HG03520 (cell line): ENCODE measurements around the gene ITM2C.

Experiments used
- ATAC-seq: cut with Tn5 transposase; IDR thresholded peaks from one replicate; pipeline ENCODE4 v1.9.1; 2021; ENCODE audit warnings: mild to moderate bottlenecking, moderate library complexity; ENCODE audit not compliant: unreplicated experiment

ITM2C gene

DNA sequence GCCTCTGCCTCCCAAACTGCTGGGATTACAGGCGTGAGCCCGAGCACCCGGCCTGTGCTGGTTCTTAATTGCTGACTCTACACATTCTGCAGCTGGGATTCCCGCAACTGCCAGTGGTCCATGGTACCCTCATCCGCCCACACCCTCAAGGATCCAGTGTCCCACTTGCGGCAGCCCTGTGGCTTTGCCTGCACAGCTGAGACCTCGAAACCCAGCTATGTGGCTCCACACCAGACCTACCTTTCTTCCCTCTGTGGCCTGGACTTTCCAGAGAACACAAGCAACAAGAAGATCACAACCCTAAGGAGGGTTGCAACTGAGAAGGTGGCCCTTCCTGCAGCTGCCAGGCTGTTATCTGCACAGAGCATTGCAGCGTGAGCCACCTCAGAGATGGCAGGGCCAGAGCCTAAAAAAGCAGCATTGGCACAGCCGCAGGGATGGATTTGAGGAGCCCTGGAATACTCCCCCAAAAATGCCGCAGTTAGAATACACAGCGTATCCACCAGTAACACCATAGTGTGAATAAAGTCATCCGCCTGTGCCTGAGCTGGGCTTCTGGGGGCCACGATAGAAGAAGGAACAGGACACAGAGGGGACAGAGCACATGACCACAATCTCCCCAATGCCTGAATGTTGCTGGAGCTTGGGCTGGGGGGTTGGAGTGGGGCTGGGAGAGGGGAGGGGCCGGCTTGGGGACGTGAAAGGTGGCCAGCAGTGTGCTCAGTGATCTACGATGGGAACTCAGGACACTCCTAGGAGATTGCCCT lies 58.4 kb downstream of the ITM2C start:
- ATAC-seq, result no peak

DNA sequence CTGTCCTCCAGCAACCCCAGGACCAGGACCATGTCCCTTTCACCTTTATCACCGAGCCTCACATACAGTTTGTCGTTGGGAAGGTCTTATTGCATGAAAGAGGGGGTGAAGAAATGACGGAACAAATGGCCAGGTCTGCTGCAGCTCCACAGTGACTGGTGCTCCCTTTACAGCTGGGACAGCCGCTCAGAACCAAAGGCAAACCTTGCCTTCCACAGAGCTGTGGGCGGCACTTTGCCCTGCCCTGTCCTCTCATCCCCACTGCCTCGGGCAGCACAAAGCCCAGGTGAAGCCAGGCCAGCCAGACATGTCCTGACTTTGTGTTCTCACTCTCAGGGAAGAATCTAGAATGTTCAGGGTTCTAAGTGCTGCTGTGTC lies 59.3 kb downstream of the ITM2C start:
- no peak for ATAC-seq

DNA sequence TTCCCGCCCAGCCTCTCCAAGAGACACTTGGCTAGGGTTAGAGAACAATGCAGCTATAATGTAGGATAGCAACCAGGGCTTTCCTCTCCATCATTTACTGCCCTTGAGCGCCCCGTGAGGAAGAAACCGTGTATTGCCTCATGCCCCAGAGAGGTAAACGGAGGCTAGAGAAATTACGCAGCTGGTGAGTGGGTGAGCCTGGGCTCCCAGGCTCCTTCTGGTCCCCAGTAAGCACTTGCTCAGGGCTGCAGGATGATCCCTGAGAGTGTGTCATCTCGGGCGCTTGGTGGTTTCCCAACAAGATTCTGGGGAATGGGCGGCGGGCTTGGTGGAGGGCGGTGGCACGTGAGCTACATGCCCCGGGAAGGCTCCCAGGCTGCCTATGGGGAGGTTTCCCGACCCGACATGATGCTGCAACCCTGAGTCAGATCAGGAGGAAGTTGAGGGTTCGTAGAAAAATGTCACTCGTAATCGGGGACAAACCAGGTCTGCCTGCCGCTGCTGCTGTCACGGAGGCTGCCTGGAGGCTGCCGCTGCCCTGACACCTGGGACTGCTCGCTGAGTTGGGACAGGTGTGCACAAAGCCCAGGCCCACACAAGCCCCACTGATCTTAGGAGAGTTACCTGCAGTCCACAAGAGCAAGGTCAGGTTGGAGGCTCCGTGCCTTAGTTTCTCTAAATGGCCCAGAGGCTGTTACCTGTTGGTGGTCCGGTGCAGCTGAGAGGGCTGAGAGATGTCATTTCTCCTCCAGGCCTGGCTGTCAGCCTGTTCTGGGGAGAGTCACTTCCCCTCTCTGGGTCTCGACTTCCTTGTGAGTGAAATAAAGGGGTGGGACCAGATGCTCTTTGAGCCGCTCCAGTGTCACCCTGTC lies 60.0 kb downstream of the ITM2C start, which contains the start of gene GPR55:
Gene GPR55 (minus strand): TSS at position 773 of the 872 bp plus-strand sequence. CDS start 14,280 bp downstream, outside the sequence.
- ATAC-seq, result peak; percentile 43

DNA sequence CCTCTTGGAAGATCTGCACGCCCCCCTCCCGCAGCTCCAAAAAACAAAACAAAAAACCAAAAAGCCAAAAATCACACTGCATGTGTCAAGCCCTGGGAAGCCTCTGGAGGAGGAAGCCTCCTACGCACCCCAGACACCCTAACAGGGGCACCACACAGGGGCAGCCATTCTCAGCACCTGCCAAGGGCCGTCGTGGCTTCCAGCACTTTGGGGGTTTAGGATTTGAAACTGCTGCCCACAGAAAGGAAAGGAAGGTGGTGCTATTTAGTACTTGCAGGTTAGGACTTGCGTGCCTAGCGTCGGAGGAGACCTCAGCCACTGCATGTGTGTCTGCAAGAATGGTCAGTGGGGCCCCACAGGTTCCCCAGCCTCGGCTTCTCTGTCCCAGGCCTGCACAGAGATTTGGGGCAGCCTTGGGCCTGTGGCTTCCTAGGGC lies 60.7 kb downstream of the ITM2C start:
- peak; percentile 23 for ATAC-seq

DNA sequence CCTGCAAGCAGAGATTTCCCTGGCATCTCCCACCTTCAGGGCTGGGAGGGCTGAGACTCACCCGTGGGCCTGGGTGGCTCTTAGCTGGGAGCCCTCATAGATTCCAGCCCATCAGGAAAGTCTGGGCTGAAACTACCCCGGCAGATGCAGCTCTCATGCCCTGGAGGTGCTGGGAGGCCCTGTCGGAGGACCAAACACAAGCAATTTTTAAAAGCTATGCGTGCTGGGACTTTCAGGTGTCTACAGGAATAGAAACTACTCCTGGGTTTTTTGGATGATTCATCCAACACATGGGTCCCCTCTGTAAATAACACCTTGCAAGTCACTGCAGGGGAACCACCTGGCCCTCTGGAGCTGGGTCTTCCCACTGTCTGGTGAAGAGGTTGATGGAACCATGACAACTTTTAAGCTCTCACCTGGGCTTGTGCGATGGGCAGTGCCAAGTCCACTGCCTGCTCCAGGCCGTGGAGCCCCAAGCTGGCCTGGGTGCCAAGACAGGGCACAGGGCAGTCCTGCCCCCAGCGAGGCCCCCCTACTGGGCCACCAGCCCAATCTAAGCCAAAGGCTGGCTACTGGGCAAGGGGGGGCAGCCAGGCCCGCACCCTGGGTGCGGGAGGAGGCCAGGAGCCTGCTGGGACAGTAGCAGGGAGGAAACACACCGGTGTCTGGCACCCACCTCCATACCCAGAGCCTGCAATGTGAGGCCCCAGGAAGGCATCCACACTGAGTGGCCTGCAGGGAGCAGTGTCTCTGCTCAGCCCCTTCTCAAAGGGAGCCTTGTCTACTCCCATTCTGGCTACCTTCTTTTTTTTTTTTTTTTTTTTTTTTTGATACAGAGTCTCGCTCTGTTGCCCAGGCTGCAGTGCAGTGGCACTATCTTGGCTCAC lies 61.4 kb downstream of the ITM2C start:
- peak; percentile 27 for ATAC-seq

DNA sequence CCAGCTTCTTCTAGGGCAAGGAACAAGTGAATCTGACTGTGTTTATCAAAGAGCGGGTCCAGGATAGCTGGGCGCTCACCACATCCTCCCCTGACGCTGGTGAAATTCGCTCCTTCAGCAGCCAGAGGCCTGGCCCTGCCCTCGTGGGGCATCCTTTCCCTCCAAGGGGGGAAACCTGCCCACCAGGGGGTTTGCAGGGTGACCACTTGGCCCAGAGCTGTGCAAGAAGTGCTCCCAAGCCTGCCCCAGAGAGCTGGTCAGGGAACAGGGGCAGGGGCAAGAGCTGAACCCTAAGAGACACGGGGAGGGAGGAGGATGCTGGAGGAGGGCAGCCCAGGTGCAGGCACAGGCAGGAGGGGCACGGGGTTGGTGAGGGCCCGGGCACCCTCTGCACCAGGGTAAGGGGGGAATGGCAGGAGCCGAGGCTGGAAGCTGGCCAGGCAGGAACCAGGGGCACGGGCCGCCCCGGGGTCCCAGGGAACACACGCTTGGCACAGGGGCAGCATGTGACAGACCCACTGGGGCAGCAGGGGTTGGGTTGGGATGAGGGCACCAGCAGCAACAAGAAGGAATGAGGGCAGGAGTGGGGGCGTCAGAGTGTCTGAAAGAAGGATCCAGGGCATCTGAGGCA lies 63.1 kb downstream of the ITM2C start:
- no peak for ATAC-seq
